Neural progenitor cell (in vitro differentiated cells): ENCODE measurements around the gene EAF1.

Experiments used
- EZH2 ChIP-seq: fragments of 200-600 bp; sonication (generic); IDR thresholded peaks from 2 replicates; pipeline ENCODE4 v1.6.1; 2017; ENCODE audit warnings: antibody characterized with exemption, mild to moderate bottlenecking, moderate library complexity
- EZH2phosphoT487 ChIP-seq: fragments of 200-600 bp; sonication (generic); IDR thresholded peaks from 2 replicates; pipeline ENCODE4 v1.6.1; 2017; ENCODE audit warnings: antibody characterized with exemption
- TF ChIP-seq, protein P1 (sequence below): fragments of 200-600 bp; sonication (generic); IDR thresholded peaks from 2 replicates; pipeline ENCODE4 v1.5.1; 2017; ENCODE audit warnings: antibody characterized with exemption, mild to moderate bottlenecking

DNA sequence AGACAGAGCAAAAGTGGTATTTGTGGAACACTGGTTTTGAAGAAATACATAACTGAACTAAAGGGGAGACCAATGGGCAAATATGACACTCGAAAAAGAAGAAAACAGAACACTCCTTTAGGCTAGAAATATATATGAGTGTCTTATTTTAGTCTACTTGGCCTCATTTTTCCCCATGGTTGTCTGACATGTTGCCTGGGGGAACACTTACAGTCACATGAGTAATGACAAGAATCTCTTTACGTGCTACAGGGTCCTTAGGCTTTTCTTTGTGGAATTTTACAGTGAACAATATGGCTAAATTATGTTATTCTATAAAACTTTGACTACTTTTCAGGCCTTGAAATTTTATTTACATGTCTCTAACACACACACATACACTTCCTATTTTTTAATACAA, 17.6 kb upstream of the EAF1 start:
- TF ChIP-seq, protein P1, sequence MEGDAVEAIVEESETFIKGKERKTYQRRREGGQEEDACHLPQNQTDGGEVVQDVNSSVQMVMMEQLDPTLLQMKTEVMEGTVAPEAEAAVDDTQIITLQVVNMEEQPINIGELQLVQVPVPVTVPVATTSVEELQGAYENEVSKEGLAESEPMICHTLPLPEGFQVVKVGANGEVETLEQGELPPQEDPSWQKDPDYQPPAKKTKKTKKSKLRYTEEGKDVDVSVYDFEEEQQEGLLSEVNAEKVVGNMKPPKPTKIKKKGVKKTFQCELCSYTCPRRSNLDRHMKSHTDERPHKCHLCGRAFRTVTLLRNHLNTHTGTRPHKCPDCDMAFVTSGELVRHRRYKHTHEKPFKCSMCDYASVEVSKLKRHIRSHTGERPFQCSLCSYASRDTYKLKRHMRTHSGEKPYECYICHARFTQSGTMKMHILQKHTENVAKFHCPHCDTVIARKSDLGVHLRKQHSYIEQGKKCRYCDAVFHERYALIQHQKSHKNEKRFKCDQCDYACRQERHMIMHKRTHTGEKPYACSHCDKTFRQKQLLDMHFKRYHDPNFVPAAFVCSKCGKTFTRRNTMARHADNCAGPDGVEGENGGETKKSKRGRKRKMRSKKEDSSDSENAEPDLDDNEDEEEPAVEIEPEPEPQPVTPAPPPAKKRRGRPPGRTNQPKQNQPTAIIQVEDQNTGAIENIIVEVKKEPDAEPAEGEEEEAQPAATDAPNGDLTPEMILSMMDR = no peak
- TF ChIP-seq EZH2phosphoT487 = no peak
- no peak for TF ChIP-seq EZH2
